Mucosa of rectum (tissue), 2 donors: Measurements from ENCODE around the gene CCDC9B.

Source experiments
- H3K27ac ChIP-seq, 2 donors: one replicate each; pipeline ENCODE4 v1.7.0; 2013; ENCODE audit warnings: inconsistent platforms in 2 of 2, low read depth in 2 of 2, low read length in 2 of 2
- H3K27me3 ChIP-seq, 2 donors: one replicate each; pipeline ENCODE4 v1.7.0; 2013; ENCODE audit warnings: low read length in 2 of 2; ENCODE audit not compliant: control insufficient read depth in 2 of 2, insufficient read depth in 2 of 2
- H3K36me3 ChIP-seq, 2 donors: one replicate each; pipeline ENCODE4 v1.7.0; 2013; ENCODE audit warnings: low read length in 2 of 2; ENCODE audit not compliant: control insufficient read depth in 2 of 2, insufficient read depth in 2 of 2
- H3K4me1 ChIP-seq, 2 donors: one replicate each; pipeline ENCODE4 v1.7.0; 2013; ENCODE audit warnings: low read length in 2 of 2, mild to moderate bottlenecking in 1 of 2; ENCODE audit not compliant: control insufficient read depth in 2 of 2, insufficient read depth in 2 of 2
- H3K4me3 ChIP-seq, 2 donors: one replicate each; pipeline ENCODE4 v1.7.0; 2013; ENCODE audit warnings: low read length in 2 of 2
- H3K9ac ChIP-seq, 2 donors: one replicate each; pipeline ENCODE4 v1.7.0; 2013; ENCODE audit warnings: low read length in 2 of 2, low read depth in 1 of 2, mild to moderate bottlenecking in 1 of 2
- H3K9me3 ChIP-seq, 2 donors: one replicate each; pipeline ENCODE4 v1.7.0; 2013; ENCODE audit warnings: low read length in 2 of 2; ENCODE audit not compliant: control insufficient read depth in 2 of 2
- donor health status: healthy.
- donor health status: Normal muscosa, but diverticular disease.

CCDC9B gene

GRCh38 chr15:40337597-40337996 lies 3.1 kb downstream of the CCDC9B start:
- Histone ChIP-seq H3K27me3 (no peaks in the 10 kb centered on the region), H3K9me3 (no peaks in the 10 kb centered on the region), H3K4me3 (peak overlapping the region in 1 of 2 donors; percentile 53), H3K4me1 (peaks cover 60 to 64% of the 10 kb centered on the region in 2 donors), H3K9ac (no peak overlapping the region), H3K27ac (peak overlapping the region in 1 of 2 donors; percentile 61), H3K36me3 (no peaks in the 10 kb centered on the region)

GRCh38 chr15:40336744-40337122 lies 4.0 kb downstream of the CCDC9B start:
- Histone ChIP-seq H3K36me3 (no peaks in the 10 kb centered on the region), H3K27ac (peak overlapping the region in 1 of 2 donors; percentile 16), H3K4me3 (no peak overlapping the region), H3K9me3 (no peaks in the 10 kb centered on the region), H3K4me1 (peaks cover 54 to 64% of the 10 kb centered on the region in 2 donors), H3K27me3 (no peaks in the 10 kb centered on the region), H3K9ac (no peak overlapping the region)

DNA sequence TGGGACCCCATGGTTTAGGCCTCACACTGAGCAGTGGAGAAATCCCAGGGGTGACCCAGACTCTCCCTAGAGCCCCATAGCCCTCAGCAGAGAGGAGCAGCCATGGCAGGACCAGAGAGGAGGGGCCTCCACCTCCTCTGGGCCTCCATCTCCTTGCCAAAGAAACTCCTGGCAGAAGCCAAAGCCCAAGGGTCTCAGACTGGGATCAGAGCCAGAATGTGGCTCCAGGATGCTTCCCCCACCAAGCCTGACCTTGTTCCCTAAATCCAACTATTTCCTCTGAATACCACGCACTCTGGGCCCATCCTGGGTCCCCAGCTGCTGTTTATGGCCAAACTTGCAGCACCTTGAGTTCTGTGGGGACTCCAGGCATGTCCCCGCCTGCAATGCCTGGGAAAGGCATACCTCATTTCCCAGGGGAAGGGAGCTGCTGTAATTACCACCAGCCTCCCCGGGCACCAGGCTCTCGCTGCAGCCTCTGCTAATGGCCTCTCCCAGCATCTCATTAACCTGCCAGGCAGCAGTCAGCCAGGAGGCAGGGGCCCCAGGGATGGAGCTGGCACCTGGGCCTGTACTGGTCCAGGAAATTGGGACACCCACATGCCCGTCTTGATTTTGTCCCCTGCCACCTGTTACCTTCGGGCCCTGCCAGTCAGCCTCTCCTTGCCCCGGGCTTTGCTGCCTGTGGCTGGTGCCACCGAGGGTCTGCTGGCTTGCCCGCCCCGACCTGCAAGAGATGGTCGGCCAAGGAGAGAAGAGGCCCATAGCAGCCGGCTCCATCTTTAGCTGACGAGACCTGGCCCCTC lies 4.6 kb downstream of the CCDC9B start:
- Histone ChIP-seq H3K27me3 (no peaks in the 10 kb centered on the region), H3K9ac (no peak overlapping the region), H3K4me1 (peaks cover 48 to 58% of the 10 kb centered on the region in 2 donors), H3K36me3 (no peaks in the 10 kb centered on the region), H3K9me3 (no peaks in the 10 kb centered on the region), H3K4me3 (no peak overlapping the region), H3K27ac (peak overlapping the region in 1 of 2 donors; percentile 16)

DNA sequence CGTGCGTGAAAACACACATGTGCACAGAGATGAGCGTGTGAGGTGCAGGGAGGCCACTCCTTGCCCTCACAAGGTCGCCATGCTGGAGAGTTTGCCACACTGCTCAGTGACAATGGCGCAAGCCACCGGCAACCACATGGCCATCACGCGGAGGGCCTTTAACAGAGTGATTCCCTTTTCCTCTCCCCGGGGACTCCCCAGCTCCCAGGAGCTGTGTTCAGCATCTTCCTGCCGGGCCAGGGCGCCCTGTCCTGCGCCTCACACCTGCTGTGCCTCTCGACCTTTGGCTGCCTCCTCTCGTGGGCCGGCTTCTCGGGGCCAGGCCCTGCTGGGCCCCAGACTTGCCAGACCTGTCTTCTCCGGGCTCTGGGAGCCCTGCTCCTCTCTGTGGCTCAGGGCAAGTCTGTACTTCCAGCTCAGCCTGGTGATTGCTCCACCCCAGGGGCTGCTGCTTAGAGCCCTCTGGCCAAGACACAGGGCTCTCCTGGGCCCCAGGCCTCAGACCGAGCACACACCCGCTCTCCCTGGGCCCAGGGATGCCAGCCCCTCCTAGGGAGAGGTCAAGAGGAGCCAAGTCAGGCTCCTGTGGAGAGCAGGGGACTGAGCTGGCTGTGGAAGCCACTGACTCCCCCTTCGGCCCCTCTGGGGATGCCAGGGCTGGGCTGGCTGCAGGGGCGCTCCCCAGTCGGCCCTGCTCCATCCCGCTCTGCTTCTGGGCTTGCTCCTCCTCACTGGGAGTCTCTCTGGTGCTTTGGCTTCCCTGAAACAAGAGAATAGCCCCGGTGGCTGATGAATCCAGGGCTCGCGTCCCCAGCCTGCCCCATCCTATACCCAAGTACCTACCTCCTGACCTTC lies 5.6 kb downstream of the CCDC9B start:
- Histone ChIP-seq H3K27ac (peak overlapping the region; percentile 48 to 82), H3K4me1 (peaks cover 44 to 50% of the 10 kb centered on the region in 2 donors), H3K27me3 (no peaks in the 10 kb centered on the region), H3K9me3 (no peaks in the 10 kb centered on the region), H3K4me3 (no peak overlapping the region), H3K36me3 (no peaks in the 10 kb centered on the region), H3K9ac (no peak overlapping the region)

- Histone ChIP-seq H3K9ac (peak overlapping the region in 1 of 2 donors; percentile 16), H3K27ac (peak overlapping the region; percentile 48 to 82), H3K36me3 (no peaks in the 10 kb centered on the region), H3K4me3 (no peak overlapping the region), H3K27me3 (no peaks in the 10 kb centered on the region), H3K4me1 (peaks cover 38 to 44% of the 10 kb centered on the region in 2 donors), H3K9me3 (no peaks in the 10 kb centered on the region)
Observed at GRCh38 chr15:40334541-40334940, 6.2 kb downstream of the CCDC9B start.

DNA sequence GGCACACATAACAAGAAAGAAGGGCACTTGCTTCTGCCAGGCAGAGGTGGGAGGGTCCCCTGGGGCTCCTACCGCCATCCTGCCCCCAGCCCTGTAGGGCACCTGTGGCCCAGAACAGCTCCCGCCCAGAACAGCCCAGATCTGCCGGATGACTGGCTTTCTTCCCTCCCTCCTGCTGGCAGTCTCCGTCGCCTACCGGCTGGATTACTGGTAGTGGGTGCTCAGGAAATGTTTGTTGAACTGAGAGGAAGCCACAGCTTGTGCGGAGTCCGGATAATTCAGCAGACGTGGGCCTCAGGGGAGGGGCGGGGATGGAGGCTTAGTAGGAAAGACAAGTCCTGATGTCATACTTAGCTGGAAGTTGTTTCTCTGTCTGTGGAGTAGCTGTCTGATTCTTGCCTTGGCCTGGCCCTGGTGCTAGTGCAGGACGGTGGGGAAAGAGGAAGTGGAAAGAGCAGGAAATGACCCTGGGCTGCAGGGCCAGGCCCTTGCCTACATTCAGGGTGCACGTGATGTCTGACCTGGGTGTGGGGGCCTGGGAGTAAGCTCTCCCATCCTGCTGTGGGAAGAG lies 6.7 kb downstream of the CCDC9B start:
- Histone ChIP-seq H3K9me3 (no peaks in the 10 kb centered on the region), H3K36me3 (no peaks in the 10 kb centered on the region), H3K27me3 (no peaks in the 10 kb centered on the region), H3K27ac (peak overlapping the region; percentile 48 to 82), H3K4me1 (peaks cover 33 to 38% of the 10 kb centered on the region in 2 donors), H3K9ac (peak overlapping the region in 1 of 2 donors; percentile 16), H3K4me3 (peak overlapping the region in 1 of 2 donors; percentile 2)

- Histone ChIP-seq H3K9ac (no peak overlapping the region), H3K4me1 (peaks cover 17 to 22% of the 10 kb centered on the region in 2 donors), H3K4me3 (no peak overlapping the region), H3K36me3 (no peaks in the 10 kb centered on the region), H3K27me3 (no peaks in the 10 kb centered on the region), H3K27ac (peak overlapping the region in 1 of 2 donors; percentile 32), H3K9me3 (no peaks in the 10 kb centered on the region)
Observed at GRCh38 chr15:40332113-40332781, 8.5 kb downstream of the CCDC9B start.

DNA sequence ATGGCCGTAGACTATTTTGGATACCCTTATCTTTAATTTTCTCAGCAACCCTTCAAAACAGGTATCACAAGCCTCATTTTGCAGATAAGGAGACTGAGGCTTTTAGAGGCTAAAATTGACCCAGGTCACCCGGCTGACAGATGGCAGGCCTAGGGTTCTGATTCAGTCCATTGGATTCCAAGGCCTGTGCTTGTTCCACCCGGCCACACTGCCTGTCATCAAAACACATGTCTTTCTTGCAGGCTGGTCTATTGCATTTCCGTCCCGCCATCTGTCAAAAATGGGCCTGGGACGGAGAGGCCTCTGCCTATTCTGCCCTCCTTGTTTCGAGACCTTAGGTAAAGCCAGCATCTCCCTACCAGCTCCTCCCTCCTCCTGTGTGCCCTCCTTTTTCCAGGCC lies 9.1 kb downstream of the CCDC9B start:
- no peak overlapping the region for H3K9ac ChIP-seq
- no peak overlapping the region for H3K4me3 ChIP-seq
- H3K36me3 ChIP-seq = no peaks in the 10 kb centered on the region
- peak overlapping the region in 1 of 2 donors; percentile 32 for H3K27ac ChIP-seq
- H3K9me3 ChIP-seq = no peaks in the 10 kb centered on the region
- H3K27me3 ChIP-seq = no peaks in the 10 kb centered on the region
- peaks cover 17 to 22% of the 10 kb centered on the region in 2 donors for H3K4me1 ChIP-seq

GRCh38 chr15:40331026-40331425 lies 9.7 kb downstream of the CCDC9B start:
- Histone ChIP-seq H3K9ac (no peak overlapping the region), H3K9me3 (no peaks in the 10 kb centered on the region), H3K27ac (peak overlapping the region in 1 of 2 donors; percentile 54), H3K4me3 (no peak overlapping the region), H3K4me1 (peaks cover 17 to 23% of the 10 kb centered on the region in 2 donors), H3K36me3 (no peaks in the 10 kb centered on the region), H3K27me3 (no peaks in the 10 kb centered on the region)
